HG02981 (cell line): ENCODE measurements around the gene CEP135.
"Not testable (repeated sequence)": the region's sequence is repeated elsewhere in the genome, so short reads cannot be mapped to it uniquely, and the experiment has no call there.

Experiments
- ATAC-seq: cut with Tn5 transposase; IDR thresholded peaks from one replicate; pipeline ENCODE4 v1.9.1; 2021; ENCODE audit warnings: mild to moderate bottlenecking, moderate library complexity; ENCODE audit not compliant: unreplicated experiment

The CEP135 gene

DNA sequence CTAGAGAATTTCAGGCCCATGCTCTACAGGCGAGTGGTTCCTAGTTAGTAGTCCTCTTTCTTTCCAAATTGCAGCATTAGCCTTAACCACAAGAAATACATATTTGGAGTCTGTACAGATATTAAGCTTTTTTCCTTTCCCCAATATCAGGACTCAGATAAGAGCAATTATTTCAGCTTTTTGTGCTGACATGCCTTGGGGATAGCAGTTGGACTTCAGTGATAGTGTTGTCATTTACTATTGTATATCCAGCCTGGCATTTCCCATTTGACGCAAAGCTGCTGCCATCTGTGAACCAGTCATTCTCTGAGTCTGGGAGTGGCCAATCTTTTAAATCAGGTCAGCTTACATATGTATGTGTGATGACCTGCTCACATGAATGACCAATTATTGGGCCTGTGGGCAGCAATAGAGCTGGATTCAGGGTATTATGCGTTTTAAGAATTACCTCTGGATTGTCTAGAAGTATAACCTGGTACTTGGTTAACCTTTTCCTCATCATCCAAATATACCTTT, 6.8 kb upstream of the CEP135 start:
- no peak for ATAC-seq

DNA sequence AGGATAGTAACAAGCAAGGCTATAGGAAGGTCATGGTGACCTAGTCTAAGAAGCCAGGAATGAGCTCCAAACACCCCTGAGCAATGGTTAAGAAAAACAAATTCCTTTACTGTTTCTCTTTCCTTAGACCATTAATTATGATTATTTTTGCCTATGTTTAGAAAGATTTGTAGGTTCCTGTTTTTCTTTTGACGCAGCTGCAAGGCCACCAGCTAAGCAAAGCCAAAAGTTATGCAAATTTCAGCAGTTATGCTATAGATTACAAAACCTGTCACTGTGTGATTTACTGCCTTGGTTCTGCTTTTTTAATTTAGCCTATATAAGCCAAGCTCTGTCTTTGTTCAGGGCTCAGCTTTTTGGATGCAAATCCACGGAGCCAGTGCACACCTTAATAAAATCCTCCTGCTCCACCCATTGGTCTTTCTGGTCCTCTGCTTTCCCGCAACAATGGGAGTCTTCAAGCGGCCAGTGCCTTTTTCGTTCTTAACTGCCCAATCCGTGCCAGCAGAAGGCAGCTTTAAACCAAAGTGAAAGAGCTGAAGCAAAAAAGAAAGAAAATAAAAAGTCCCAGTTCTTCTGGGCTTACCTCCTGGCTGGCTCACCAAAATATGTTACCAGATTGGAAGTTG, 1.4 kb upstream of the CEP135 start:
- peak; percentile 34 for ATAC-seq

DNA sequence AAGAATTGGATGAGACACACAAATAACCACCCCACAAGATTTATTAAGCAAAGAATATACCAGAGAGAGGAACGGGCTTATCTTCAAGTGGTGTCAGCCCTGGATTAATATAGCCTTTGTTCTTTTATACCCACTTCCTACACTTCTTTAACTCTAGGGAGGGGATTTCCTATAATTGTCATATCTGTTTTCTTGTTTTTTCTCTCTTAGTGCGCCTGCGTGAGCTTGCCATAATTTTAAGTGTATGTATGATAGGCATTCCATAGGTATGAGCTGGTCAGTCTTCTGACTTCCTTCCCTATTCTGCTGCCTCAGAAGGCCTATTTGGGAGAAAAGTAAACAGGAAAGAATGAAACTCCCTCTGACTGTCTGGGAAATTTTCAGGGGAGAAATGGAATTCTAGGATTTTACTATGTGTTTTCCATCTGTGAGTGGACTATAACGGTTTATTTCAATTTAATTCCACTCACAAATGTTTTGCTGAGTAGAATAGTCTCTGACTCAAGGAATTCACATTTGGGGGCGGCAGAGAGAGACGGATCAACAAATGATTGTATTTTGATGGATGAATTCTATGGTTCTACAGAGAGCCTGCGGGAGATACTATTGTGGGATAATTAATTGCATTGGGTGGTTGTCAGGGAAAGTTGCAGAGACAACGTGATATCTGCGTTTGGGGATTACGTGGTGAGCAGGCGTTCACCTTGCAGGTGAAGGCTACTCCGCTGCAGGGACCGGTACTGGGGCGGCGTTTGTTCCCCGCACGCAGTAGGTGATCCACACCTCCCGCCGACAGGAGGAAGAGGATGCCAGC, 626 bp upstream of the CEP135 start:
- ATAC-seq = peak; percentile 13

DNA sequence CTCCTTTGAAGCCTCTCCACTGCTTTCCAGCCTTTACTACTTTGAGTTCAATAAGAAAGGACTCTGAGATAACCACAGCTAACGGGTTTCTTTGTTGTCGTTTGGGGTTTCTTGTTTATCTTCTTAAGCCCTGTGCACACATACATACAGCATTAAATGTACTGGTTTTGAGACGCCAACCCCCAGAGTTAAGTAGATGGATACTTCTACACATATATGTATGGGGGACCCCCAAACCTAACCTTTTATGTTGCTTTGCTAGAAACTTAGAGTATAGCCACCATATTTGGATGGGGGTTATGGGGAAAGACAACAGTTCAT, 697 bp downstream of the CEP135 start:
- no peak for ATAC-seq

DNA sequence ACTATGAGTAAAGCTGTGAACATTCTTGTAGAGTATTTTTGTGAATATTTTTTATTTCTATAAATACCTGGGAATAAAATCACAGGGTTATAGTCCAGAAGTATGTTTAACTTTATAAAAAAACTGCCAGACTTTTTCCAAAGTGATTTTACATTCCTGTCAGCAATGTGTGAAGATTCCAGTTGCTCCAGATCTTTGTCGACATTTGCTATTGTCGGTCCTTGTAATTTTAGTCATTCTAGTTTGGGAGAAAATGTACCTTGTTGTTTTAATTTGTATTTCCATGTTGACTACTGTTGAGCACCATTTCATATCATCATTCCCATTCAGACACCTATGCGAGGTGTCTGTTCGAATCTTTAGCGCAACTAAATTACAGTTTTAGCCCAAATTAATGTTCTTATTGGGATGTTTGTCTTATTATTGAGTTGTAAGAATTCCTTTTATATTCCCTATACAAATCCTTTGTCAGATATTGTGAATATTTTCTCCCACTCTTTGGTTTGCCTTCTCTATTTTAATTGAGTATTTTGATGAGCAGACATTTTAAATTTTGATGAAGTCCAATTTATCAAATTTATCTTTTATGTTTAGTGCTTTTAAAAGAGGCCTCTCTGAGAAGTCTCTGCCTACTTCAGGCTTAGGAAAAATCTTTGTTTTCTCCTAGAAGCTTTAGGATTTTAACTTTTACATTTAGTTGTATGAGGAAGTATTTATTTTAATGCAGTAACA, 2.6 kb downstream of the CEP135 start:
- ATAC-seq = no peak

DNA sequence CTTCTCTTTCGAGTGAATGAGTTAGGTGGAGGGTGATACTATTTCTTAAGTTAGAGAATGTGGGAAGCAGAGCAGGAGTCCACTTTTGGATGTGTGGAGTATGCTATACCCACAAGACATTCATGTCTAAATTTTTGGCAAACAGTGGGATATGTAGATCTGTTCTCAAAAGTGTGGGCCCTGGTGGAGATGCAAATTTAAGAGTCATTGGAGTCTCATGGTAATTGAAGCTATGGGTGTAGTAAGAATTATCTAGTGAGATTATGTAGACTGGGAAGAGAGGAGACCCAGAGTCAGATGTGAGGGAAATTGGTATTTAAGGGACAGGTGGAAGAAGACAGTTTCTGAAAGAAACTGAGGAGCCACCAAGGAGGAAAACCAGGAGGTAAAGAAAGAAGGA, 7.0 kb downstream of the CEP135 start:
- no peak for ATAC-seq

DNA sequence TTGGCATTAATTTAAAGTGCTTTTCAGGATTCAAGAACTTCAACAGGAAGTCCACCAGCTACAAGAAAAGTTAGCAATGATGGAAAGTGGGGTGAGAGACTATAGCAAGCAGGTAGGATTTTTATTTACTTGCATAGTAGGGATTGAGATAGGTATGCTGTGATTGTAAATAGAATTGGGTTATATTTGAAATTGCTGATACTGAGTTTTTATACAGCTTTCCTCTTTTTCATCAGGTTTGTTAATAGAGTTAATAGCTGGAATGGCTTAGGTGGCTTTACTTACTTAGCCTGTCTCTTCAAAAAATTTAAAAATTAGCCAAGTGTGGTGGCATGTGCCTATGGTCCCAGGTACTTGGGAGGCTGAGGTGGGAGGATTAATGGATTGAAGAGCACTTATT, 10.9 kb downstream of the CEP135 start:
- no peak for ATAC-seq

DNA sequence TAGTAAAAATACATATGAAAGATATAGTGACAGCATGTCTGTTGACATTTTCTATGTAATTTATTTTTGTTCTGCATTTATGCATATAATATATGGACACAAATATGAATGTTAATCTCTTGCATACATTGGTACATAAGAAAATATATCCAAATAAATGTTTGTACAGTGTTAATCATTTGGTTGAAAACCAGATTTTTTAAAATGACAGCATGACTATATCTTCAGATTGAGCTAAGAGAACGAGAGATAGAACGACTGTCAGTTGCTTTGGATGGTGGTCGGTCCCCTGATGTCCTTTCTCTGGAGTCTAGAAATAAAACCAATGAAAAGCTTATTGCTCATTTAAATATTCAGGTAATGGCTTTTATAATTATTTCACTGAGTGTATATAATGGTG, 15.3 kb downstream of the CEP135 start:
- no peak for ATAC-seq

DNA sequence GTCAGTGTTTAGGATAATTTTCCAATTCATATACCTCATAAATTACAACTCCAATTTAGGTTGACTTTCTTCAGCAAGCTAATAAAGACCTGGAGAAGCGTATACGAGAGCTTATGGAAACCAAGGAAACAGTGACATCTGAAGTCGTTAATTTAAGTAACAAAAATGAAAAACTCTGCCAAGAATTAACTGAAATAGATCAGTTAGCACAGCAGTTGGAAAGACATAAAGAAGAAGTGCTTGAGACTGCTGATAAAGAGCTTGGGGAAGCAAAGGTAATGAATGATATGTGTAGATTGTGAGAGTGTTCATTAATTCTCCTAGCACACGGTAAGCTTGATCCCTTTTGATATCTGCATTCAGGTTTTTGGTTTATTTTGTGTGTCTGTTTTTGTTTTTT, 16.8 kb downstream of the CEP135 start:
- ATAC-seq = no peak

DNA sequence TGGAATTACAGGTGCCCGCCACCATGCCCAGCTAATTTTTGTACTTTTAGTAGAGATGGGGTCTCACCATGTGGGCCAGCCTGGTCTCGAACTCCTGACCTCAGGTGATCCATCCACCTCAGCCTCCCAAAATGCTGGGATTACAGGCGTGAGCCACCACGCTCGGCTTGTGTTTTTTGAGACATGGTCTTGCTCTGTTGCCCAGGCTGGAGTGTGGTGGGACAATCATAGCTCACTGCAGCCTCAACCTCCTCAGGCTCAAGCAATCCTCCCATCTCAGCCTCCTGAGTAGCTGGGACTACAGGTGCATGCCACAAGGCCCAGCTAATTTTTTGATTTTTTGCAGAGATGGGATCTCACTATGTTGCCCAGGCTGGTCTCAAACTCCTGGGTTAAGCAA, 17.6 kb downstream of the CEP135 start:
- ATAC-seq = not testable (repeated sequence)

DNA sequence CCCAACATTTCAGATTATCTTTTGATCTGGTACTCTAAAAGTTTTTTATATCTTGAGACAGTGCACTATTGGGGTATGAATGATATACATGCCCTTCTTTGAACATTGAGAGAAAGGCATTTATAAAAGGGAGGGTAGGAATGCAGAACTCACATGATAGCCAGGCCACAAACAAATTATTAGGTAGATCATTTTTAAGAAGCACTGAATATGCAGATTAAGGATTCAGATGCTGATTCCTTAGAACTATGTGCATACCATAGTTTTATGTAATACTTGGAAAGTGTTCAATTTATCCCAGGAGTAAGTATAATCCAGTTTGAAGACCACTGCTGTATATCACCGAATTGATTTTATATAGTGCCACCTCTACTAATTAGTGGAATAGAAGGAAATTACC, 18.6 kb downstream of the CEP135 start:
- no peak for ATAC-seq

DNA sequence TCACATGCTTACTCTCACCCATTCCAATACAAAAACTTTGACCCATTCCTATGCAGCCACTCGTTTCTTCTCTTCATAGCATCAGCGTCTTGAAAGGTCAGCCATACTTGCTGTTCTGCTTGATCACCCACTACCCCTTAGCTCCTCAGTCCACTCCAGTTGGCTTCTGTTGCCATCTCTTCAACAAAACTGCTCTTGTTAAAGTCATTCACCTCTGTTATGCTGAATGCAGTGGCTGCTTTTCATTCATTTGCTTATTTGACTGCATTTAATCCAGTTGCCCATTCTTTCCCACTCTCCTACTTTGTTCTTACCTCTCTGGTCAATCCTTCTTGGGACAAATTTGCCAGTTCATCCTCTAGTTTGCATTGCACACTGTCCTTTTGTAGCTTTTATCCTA, 24.9 kb downstream of the CEP135 start:
- ATAC-seq = no peak

DNA sequence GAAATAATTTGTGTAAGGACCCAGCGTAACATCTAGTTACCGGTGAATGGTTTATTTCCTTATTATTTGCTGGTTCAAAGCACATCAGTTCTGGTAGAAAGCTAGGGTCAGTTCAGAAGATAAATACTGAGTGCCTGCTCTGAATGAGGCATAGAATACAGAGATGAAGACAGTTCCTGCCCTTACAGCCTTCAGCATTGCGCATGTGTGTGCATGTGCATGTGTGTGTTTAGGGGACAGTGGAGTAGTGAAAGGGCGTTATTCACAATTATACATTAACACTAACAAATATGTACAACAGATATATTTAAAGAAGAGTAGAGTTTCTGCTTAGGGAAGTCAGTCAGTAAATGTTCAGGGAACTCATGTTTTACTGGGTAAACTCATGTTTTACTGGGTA, 29.1 kb downstream of the CEP135 start:
- no peak for ATAC-seq

DNA sequence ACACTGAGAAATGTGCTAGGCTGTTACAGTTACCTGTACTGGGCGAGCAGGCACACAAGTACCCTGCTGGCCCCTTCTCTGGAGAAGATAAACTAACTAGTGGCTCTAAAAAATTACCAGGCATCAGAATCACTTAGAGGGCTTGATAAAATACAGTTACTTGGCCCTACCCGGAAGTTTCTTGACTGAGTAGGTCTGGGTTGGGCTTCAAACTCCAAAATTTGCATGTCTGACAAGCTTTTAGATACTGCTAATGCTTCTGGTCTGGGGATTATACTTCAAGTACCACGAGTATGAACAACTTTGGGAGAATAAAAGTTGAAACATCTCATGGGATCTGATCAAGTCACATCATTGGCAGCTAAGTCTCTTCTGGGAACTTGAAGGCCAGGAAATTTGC, 30.8 kb downstream of the CEP135 start:
- no peak for ATAC-seq

DNA sequence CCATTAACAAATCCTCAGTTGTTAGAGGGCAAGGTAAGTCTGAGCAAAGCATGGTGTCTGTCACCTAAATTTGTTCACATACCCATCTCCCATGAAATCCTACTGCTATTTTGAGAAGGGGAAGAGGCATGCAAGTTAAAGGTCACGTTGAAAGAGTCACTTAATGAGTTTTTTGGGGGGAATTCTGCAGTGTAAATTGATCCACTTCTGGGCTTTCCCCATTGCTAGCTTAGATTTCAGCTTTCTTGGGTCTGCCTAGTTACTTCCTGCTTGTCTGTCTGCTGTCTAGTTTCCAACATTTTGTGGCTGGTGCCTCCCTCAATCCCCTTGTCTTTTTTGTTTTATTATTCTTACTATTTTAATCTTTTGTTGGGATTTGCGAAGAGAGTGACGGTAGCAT, 32.0 kb downstream of the CEP135 start:
- ATAC-seq = no peak

DNA sequence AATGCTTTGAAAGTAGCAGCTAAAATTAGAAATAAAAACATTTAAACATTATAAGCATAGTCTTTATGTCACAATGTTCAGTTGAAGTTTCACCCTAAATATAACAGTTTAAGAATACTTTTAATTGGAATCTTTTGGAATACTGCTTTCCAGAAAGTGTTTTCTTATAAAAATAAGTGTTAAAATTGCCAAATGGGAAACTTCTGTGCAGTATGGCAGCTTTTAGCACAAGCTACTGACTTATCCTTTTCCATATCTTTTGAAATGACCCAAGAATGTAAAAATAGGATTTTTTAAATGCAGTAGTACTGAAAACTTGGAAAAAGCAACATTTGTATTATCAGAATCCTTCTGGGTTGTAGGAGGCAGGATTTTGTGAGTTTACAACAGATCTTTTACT, 34.2 kb downstream of the CEP135 start:
- ATAC-seq = no peak

DNA sequence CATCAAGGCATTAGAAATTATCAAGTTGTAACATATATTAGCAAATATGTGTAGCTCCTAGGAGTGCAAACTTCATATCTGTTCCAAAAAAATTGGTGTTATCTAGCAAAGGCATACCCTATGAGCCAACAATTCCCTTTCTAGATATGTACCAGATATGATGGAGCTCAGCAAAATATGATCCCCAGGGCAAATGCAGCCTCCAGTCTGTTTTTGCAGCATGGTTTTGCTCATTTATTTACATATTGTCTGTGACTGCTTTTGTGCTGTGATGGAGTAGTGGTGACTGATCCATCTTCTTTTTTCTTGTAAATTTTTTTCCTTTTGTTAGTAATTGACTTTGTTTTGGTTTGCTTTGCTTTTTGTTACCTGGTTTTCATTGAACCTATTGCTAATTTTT, 41.0 kb downstream of the CEP135 start:
- no peak for ATAC-seq

DNA sequence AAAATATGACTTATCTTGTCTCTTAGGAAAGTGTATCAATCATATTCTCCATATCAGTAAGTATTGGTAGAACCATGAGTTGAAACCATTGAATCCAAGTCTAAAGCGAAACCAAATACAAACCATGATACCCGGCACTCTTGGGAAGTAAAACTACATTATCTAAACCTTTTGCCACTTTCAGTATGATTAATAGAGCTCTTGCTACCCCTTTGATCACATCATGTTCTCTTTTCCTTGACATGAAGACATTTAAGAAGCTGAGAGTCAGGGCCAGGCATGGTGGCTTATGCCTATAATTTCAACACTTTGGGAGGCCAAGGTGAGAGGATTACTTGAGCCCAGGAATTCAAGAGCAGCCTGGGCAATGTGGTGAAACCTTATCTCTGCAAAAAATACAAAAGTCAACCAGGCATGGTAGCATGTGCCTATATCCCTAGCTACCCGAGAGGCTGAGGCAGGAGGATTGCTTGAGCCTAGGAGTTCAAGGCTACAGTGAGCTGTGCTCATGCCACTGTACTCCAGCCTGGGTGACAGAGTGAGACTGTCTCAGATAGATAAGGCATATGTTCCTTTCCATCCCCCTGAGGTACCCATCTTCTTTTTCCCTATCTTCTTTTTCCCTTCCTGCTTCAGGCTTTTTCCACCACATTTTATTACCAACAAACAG, 45.4 kb downstream of the CEP135 start:
- ATAC-seq = peak; percentile 75

DNA sequence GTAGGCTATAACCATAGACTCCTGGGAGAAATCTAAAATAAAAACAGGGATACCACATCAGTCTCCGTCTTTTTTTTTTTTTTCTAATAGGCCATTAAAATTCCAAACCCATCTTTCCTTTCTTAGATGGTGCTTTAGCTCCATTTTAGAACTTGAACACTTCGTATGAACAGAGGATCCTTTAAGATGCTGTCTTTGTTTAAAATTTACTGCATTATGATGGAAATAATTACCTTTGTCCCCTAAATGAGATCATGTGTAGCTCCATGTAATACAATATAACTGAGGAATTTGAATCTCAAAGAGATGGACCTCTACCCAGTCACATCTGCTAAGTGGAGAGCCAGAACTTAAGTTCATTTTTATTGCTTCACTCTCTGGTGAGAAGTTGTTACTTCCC, 47.9 kb downstream of the CEP135 start:
- ATAC-seq = no peak

DNA sequence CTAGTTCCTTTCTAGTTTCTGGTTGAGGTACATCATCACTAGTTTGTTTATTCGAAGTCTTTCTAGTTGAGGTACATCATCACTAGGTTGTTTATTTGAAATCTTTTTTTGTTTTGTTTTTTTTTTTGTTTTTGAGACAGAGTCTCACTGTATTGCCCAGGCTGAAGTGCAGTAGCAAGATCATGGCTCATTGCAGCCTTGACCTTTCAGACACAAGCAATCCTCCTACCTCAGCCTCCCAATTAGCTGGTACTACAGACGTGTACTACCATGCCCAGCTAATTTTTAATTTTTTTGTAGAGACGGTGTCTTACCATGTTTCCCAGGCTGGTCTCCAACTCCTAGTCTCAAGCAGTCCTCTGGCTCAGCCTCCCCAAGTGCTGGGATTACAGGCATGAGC, 54.9 kb downstream of the CEP135 start:
- no peak for ATAC-seq

DNA sequence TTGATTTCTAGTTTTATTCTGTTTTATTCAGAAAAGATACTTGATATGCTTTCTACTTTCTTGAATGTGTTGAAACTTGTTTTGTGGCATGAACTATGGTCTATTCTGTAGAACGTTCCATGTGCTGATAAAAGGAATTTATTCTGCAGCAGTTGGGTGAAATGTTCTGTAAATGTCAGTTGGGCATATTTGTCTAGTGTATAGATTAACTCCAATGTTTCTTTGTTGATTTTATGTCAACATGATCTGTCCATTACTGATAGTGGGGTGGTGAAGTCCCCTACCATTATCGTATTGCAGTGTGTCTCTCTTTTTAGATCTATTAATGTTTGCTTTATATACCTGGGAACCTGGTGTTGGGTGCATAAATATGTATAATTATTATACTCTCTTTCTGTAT, 55.5 kb downstream of the CEP135 start:
- no peak for ATAC-seq
